Measurements from ENCODE around the gene SAP30BP.
A peak's percentile ranks its signal among the peaks of the same experiment; 100 is the strongest.

Gene SAP30BP

DNA sequence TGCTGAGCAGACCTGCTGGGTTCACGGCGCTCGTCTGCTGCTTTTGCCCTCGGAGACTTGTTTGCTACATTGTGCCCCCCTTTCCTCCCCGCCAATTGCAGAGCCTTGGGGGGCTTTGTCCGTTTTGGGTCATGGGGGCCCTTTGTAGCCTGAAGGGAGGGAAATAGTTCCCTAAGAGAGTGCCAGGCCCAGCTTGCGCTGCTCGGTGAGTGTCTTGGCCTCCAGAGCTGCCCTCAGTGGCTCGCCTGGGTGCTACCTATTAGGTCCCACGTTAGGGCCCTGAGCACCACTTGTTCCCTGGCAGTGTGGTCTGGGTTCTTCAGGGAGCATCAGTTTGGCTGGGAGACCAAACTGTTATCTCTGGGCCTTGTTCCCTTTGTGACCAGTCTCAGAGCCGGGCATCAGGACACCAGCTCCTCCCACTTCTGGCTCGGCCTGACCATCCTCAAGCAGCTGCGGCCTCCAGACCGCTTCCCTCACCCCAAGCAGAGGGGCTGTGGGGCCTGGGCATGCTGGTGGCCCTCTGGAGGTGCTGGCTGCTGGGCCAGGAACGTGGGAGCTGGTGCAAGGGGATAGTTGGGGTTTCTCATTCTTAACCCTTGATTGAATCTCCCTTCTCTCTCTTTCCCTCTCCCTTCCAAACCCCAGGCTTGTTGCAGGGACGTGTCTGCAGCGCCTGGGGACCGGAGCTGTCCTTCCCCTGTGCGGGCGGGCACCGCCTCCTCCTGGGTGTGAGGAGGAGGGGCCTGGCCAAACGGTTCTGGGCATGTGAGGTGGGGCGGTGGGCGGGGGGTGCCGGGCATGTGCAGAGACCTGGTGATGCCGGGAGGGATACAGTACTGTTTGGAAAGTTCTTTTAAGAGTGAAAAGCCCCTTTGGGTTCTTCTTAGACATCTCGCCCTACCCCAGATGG, 38.1 kb downstream of the SAP30BP start:
- H3K27me3 Mint-ChIP-seq (ENCODE audit: low read depth, poor library complexity), result peaks cover 4% of the 10 kb centered on the region

GRCh38 chr17:75706042-75706728, 39.0 kb downstream of the SAP30BP start:
- Mint-ChIP-seq H3K4me1 (no peaks in the 10 kb centered on the region), H3K27ac (no peak overlapping the region), H3K27me3 (ENCODE audit: low read depth, poor library complexity) (peaks cover 7% of the 10 kb centered on the region), H3K4me3 (no peak overlapping the region), H3K9me3 (no peaks in the 10 kb centered on the region), H3K36me3 (ENCODE audit: low read depth) (peaks cover 46% of the 10 kb centered on the region)
- no peak for TF ChIP-seq CTCF (IDR thresholded peaks at IDR 0.05)
- DNase-seq, result no peak

More for the DNA sequence above, 38.1 kb downstream of the SAP30BP start:
- Mint-ChIP-seq H3K4me3 (no peak overlapping the region), H3K27ac (no peak overlapping the region), H3K4me1 (no peaks in the 10 kb centered on the region), H3K36me3 (ENCODE audit: low read depth) (peaks cover 47% of the 10 kb centered on the region), H3K9me3 (no peaks in the 10 kb centered on the region)
- no peak for TF ChIP-seq CTCF (IDR thresholded peaks at IDR 0.05)
- DNase-seq, result no peak

- peaks cover 37% of the 10 kb centered on the region for H3K36me3 Mint-ChIP-seq (ENCODE audit: low read depth)
- no peak overlapping the region for H3K4me3 Mint-ChIP-seq
- peaks cover 10% of the 10 kb centered on the region for H3K27me3 Mint-ChIP-seq (ENCODE audit: low read depth, poor library complexity)
- DNase-seq, result no peak
- H3K27ac Mint-ChIP-seq, result peak overlapping the region; percentile 25
- no peaks in the 10 kb centered on the region for H3K9me3 Mint-ChIP-seq
- no peak for TF ChIP-seq CTCF (IDR thresholded peaks at IDR 0.05)
- no peaks in the 10 kb centered on the region for H3K4me1 Mint-ChIP-seq
Observed at GRCh38 chr17:75707079-75707571, 40.0 kb downstream of the SAP30BP start.

DNA sequence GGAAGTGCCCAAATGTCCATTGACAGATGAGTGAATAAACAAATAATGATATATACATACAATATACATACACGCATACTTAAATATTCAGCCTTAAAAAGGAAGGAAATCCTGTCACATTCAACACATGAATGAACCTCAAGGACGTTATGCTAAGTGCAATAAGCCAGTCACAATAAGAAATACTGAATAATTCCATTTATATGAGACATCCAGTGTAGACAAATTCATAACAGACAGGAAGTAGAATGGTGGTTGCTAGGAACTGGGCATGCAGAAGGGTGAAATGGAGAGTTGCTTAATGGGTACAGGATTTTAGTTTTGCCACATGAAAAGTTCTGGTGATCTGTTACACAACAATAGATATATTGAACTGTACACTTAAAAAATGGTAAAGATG, 45.3 kb downstream of the SAP30BP start:
- Mint-ChIP-seq H3K4me1 (no peaks in the 10 kb centered on the region), H3K9me3 (no peaks in the 10 kb centered on the region), H3K36me3 (ENCODE audit: low read depth) (peaks cover 6% of the 10 kb centered on the region), H3K27me3 (ENCODE audit: low read depth, poor library complexity) (peaks cover 42% of the 10 kb centered on the region), H3K4me3 (no peak overlapping the region), H3K27ac (no peak overlapping the region)
- no peak for DNase-seq
- TF ChIP-seq CTCF (IDR thresholded peaks at IDR 0.05), result no peak

GRCh38 chr17:75719732-75720131, 52.6 kb downstream of the SAP30BP start:
- no peak overlapping the region for H3K27ac Mint-ChIP-seq
- peaks cover 77% of the 10 kb centered on the region for H3K27me3 Mint-ChIP-seq (ENCODE audit: low read depth, poor library complexity)
- no peak for DNase-seq
- TF ChIP-seq CTCF (IDR thresholded peaks at IDR 0.05), result no peak
- H3K4me3 Mint-ChIP-seq, result peak overlapping the region; percentile 76
- H3K4me1 Mint-ChIP-seq, result no peaks in the 10 kb centered on the region
- no peaks in the 10 kb centered on the region for H3K36me3 Mint-ChIP-seq (ENCODE audit: low read depth)
- H3K9me3 Mint-ChIP-seq, result no peaks in the 10 kb centered on the region

All from nephron progenitor cell (in vitro differentiated cells).